GM18907 (cell line): Measurements from ENCODE around the gene DUSP6.
"Not testable (repeated sequence)": the region's sequence is repeated elsewhere in the genome, so short reads cannot be mapped to it uniquely, and the experiment has no call there.

ENCODE experiments used
- ATAC-seq: cut with Tn5 transposase; IDR thresholded peaks from one replicate; pipeline ENCODE4 v1.9.1; 2021; ENCODE audit warnings: mild to moderate bottlenecking, moderate library complexity; ENCODE audit not compliant: unreplicated experiment

Gene DUSP6

DNA sequence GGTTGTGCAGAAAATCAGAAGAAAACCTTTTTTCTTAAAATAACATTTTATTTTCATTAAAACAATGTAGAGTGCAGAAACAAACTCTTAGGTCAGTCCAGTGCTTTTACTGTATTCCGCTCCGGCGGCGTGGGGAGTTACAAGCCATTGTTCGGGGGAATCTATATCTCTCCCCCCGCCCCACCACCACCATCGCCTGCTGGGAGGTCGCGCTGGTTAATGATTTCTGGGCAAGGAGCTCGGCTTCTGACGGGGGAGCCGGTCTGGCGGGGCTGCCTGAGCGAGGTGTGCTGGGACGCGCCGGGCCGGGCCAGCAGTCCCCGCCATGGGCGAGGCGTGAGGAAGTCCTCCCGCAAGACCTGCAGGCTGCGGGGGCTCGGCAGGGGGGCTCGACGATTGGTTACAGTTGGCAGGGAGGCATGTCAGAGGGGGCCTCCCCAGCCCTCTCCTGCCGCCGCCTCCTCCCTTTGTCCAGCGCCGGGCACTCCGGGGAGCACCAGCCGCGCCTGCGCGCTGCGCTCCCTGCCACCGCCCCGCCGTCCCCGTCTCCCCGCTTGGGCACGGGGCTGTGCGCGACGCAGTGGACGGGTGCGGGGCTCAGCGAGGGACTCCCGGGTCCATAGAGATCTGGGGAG is 1.0 kb upstream of the DUSP6 start:
- peak; percentile 36 for ATAC-seq

DNA sequence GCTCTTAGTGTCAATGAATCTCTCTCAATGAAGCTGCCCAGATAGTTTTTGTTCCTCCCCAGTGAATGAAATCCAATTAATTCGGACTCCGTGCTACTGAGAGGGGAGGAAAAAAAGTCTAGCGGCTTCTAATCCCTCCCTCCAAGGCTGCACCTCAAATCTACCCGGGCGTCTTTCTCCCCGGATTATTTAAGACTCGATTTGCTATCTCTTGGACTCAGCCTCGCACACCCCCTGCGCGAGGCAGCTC is 134 bp downstream of the DUSP6 start:
- ATAC-seq, result no peak

DNA sequence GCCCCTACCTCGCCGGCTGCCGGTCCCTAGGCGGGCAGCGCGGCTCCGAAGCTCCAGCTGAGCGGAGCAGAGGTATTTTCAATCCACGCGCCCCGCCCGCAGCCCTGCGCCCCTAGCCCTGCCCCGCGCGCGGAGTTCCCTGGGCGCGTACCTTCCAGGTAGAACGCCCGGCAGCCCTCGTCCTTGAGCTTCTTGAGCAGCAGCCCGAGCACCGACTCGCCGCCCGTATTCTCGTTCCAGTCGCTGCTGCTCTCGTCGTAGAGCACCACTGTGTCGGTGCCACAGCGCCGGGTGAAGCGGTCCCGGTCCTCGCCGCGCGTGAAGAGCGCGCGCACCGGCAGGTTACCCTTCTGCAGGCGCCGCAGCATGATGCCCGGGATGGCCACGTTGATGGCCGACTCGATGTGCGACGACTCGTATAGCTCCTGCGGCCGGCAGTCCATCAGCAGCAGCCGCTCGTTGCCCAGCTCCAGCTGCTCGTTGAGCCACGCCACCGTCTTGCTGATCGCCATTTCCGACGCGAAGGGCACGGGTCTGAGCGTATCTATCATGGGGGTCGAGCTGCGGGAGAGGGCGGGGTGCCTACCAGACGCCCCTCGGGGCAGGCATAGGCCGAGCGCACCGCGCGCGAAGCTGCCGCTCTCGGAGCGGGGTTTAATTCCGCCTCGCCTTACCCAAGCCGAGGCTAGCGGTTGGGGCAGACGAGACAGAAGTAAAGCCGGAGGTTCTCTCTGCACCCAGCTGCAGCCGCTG is 636 bp downstream of the DUSP6 start:
- ATAC-seq, result peak; percentile 26

DNA sequence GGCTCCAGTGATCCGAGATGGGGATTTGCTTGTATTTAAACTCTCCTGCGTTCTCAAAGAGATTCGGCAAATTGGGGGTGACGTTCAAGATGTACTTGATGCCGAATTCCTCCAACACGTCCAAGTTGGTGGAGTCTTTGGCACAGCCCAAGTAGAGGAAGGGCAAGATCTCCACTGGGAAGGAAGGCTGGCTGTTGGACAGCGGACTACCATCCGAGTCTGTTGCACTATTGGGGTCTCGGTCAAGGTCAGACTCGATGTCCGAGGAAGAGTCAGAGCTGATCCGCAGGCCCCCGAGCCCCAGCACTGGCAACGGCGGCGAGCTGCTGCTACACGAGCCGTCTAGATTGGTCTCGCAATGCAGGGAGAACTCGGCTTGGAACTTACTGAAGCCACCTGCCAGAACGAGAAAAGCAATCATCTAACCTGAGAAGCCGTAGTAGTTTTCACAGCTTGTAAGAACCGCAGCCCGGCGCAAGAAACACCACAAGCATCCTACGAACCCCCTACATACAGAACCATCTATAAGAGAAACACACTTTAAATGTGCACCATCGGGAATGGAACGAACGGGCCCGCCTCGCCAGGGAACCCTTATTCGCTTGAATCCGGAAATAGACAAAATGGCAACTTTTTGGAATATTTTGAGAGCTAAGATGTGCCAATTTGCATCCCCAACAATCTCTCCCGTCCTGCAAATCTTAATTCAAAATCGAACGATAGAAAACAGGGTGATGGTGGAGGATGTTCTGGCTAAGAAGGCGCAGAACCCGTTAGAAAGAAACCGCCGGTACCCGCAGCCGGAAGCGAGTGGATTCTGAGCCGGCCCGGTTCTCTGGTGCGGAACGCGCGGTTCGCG is 1.4 kb downstream of the DUSP6 start:
- ATAC-seq, result no peak

DNA sequence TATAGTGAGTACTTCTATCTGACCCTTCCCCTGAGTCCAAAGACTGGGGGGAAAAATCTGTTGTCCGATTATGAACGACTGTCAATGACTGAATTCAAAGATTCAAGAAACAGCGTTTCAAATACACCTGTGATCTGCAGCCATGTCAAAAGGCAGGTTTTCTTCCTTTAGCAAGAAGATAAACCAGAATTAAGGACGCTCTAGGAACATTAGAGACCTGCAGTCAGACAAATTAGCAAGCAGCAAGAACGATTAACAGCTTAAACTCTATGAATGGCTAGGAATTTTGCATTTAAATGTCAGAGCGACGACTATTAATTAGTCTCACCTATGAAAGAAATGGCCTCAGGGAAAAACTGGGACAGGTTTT is 2.1 kb downstream of the DUSP6 start:
- no peak for ATAC-seq

DNA sequence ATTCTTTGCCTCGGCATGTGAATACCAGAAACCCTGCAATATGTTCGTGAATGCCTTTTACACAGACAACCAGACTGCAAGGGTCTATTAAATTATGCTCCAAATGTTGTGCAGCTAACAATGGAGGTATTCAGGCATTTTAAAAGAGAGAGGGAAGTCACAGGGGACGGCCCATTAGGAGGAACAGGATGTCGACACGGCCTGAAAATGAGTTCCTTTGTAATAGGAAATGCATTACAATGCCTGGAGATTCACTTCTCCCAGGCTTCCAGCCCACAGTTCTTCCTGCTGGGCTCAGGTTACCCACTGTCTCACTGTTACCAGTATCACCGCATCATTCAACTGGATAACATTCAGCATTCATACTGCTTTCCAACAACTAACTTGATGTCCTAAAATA is 2.5 kb downstream of the DUSP6 start:
- ATAC-seq, result no peak

DNA sequence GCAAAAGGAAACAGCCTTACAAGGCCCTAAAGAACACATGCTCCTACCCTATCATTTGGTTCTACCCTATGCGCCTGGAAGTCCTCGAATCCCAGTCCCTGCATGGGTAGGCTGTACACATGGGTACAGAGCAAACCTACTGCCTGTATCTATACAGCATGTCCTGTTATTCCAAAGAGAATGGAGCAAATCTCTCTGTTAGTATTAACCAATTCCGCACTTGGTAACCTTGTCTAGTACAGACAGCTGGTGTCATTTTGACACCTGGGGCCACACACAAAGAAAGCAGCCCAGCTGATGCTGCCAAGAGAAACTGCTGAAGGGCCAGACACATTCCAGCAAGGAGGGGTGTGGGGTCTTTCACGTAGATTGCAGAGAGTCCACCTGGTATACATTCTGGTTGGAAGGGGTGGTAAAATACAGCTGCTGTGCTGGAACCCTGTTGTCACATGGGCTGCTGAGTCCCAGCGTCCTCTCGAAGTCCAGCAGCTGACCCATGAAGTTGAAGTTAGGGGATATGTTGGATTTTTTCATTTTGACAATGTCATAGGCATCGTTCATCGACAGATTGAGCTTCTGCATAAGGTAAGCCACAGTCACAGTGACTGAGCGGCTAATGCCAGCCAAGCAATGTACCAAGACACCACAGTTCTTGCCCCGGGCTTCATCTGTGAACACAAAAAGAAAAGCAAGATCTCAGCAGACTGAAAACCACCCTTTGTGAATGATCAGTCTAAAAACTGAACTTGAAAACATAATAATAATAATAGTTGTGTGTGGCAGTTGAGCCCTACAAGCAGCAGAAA is 3.2 kb downstream of the DUSP6 start:
- no peak for ATAC-seq

DNA sequence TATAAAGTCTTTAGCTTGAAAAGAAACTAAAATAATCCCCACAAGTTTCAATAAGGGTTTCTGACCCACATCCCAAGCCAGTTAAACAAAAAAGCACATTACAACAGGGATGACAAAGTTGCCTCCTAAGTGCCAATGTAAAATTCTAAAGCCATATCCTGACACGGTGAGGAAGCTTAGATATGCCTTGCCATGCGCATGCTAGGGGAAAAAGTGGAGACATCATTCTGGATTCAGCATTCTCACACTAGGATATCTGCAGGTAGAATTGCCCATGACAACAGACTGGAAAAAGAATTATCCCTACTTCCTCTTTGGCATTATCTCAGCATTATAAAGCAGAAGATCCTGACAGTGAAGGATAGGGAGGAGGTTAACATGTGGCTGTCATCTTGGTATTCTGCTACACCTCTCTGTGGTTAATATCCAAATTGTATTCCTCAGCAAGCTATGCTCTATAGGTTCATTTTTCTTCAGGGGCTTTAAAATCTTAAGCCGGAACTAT is 4.9 kb downstream of the DUSP6 start:
- no peak for ATAC-seq

DNA sequence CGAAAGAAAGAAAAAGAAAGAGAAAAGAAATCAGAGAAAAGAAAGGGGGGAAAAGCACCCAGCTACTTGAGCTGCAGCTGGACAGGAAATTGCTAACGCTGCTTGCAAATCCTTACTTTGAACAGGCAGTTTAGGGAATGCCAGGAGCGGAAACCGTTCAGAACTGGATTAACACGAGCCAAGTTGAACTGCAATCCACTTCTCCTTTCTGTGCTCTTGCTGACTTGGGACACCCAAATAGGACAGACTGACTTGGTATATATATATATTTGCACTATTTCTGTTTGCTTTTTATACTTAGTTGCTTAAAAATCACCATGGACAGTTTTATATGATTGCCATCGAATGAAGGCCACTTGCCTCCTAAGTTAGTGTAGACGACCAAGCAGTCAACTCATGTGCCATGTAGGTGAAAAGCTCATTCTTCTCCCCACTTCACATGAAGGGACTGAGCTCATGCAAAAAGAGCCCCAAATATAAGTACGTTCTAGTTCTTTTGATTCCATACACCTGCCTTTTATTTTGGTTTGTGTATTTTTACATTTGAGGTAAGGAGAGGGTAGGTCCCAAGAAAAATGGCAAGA is 5.5 kb downstream of the DUSP6 start:
- ATAC-seq, result peak; percentile 12

DNA sequence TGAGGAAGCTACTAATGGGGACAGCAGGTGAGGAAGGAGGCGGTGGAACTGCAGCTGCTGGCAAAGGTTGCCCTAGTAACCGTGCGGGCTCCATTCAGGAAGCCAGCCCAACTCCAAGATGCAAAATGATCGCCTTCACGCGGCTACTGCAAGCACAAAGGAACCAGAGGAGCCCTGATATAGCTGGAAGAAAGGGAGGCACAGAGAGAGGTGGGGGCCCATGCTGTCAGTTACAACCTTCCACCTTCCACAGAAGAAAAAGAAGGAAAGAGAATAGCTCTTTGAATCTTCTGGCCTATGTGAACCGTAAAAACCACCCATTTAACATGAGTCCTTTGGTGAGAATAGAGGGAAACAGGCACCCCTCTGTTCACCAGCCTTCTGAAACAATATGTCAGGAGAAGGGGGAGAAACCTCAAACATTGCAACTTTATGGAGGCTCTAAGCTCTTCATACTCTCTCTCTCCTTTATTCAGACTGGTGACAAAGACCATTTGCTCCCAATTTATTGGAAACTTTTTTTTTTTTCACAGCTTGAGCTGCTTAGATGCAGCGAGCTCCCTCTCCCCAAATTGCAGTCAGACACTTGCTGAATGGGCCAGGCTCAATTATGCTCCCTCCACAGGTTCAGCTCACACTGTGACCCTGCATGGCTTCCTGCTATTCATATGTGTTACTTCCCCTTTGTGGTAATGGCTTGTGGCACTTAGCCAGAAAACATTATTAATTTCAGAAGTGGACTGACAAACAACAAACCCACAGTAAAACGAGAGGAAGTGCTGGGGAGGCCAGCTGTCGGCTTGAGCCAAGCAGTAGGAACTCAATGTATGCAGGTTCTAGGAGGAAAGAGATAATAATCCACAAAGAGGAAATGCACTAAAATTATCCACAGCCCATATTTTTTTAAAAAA is 6.2 kb downstream of the DUSP6 start:
- ATAC-seq, result peak; percentile 98

DNA sequence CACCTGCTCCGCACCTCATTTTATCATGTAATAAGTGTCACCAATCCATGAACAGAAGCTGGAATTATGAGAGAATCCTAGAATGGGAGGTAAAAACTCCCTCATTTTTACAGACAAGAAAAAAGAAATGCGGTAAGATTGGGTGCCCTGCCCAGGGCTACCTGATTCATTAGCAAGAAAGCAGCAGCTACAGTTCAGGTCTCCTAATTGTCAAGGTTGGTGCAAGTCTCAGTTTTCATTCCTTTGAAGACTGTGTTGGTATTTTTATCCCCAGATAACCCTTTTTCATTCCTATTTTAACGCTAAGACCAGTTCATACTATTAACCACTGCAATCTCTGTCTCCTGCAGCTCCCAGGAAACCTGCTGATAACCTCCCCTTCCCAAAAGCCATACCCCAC is 6.9 kb downstream of the DUSP6 start:
- no peak for ATAC-seq

DNA sequence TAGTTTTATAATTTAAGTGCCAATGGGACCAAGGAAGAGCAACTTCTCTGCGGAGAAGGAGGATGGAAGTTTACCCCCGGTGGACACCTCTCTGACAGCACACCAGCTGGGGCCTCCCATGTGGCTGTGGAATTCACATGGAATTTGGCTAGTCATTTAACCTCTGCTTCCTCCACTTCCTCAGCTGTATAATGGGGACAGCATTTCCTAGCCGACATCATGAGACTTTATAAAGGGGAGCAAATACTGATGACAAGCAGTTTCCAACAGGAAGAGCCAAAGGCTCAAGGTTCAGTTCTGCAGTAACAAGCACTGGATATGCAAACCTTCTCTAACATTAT is 7.5 kb downstream of the DUSP6 start:
- no peak for ATAC-seq

DNA sequence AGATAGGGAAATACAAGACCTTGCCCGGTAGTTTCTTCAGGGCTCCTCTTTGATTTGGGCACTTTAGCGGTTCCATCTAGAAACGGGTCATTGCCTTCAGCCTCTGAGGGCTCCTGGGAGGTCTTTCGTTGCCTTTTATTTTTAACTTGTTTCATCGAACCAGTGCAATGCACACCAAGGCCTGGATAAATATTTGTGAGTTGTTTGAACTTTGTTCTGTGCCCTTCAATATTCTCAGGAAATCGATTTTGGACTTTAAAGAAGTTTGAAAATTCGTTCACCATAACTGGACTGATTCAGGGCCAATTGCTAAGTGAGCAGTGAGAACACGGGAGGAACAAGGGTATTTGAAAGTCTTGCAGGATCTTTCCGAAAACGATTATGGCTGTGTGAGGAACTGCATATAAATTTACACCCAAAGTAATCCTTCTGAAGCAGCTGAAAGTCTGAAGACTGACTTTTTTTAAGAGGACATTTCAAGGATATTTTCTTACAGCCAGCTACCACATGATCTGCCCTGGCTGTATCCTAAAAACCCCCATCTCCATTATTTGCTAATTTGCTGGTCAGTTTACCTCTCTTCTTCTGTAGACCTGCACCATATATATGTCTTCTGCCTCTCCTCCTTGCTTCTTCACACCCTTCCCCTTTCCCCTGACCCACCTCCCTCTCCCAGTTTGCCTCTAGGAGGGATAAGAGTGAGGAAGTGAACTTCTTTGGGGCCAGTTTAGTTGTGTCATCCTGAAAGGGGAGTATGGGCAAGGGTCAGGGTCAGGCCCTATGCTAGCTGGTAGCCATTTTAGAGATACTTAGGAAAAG is 8.0 kb downstream of the DUSP6 start:
- no peak for ATAC-seq

DNA sequence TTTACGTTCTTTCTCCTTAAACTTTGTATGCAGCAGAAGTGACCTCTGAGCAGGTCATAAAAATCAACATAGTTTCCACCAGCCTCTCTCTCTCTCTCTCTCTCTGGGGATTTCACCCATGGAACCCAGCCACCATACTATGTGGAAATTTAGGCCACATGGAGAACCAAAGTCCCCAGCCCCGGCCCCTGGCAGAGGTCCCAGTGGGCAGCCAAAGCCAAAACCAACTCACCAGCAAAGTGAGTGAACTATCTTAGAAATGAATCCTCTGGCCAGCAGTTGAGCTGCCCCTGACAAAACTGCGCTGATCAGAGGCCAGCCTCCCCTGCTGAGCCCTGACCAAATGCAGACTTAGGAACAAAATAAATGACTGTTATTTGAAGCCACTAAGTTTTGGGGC is 9.2 kb downstream of the DUSP6 start:
- ATAC-seq, result no peak

DNA sequence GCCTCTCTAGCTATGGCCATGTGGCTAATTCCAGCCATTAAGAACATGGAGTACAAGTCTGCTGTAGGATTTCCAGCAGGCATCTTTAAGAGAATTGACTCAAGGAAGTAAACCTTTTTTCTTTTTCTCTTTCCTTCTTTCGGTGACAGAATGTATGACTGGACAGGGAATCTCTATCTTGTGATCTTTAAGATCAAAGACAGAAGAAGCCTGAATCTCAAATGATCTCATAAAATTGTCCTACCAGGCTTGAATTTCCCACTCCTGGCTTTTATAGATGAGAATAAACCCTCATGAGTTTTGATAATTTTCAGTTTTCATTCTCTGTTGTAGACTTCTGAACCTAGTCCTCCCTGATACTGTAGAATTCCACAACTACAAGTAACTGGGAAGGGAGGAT is 11.4 kb downstream of the DUSP6 start:
- no peak for ATAC-seq

DNA sequence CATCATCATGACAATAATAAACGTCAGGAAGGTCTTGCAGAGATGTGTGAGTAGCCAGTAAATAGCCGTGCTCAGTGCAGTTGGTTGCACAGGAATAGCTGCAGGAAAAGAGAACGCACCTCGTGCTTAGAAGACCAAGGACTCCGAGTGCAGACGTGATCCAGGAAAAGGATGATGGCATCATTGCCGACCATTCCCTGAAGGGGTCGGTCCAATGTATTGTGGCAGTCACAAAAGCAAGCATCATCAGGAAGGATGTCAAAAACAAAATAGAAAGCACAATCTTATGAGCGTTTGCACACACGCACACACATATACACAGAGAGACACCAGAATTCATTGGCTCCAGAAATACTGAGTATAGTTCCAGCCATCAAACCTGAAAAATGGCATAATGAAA is 12.8 kb downstream of the DUSP6 start:
- ATAC-seq, result no peak

DNA sequence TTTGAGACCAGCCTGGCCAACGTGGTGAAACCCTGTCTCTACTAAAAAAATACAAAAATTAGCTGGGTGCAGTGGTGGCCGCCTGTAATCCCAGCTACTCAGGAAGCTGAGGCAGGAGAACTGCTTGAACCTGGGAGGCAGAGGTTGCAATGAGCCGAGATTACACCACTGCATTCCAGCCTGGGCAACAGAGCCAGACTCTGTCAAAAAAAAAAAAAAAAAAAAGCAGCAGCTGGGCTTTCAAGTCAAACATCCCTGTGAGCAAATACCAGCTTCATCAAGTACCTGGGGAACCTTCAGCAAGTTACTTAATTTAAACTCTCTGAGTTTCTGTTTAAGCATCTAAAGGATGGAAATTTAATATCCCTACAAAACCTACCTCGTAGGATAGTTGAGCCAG is 15.2 kb downstream of the DUSP6 start:
- ATAC-seq, result not testable (repeated sequence)

DNA sequence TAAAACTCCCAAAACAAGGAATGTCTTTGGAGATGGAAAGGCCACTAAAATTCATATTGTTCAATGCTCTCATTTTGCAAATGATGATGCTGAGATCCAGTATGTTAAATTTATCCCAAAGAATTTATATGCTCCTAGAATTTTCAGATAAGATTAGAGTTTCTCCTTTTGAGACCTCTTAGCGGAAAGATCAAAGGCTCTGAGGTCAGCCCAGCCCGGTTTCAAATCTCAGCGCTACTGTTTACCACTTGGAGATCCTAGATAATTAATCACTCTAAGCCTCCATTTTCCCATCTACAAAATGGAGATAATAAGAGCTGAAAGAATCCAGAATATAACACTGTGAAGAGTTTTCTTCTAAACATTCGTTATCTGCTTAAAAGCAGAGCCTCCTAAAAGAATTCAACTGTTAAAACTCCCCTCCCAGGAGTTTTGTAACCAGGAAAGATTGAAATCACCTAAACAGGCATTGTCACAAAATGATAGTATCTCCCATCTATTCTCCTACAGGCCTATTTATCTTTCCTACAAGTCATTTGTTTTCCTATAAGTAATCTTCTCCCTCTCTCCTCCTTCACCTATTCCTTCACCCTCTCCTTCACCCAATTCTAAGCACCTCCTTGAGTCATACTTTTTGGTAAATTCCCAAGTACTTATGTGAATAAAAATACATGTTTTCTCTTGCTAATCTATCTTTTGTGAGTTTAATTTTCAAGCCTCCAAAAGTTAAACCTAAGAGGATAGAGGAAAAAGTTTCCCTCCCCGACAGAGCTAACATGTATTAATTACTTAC is 16.7 kb downstream of the DUSP6 start:
- ATAC-seq, result no peak
